MV-4-11 (cell line): Measurements from ENCODE around the gene RFX4.
"Not testable (repeated sequence)": the region's sequence is repeated elsewhere in the genome, so short reads cannot be mapped to it uniquely, and the experiment has no call there.

Experiments used
- DNase-seq: peaks from one replicate; lab custom pipeline; 2025; lab: John Stamatoyannopoulos, UW

RFX4 gene

DNA sequence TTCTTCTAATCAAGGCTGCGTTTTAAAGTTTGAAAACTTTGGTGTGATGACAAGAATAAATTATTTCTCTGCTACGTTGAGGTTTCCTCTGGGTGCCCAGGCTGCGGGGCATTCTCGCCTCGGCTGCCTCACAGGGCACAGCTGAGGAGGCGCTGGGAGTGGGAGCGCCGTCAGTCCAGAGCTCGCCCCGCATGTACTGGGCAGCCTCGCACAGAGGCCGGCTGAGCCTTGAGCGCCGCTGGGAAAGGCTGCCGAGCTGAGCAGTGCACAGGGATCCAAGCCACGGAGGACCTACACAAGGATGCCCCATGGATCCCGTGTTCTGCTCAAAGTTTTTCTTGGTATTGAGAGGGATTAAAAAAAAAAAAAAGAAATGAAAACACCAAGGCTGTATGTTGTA is 11.6 kb downstream of the RFX4 start:
- no peak for DNase-seq

DNA sequence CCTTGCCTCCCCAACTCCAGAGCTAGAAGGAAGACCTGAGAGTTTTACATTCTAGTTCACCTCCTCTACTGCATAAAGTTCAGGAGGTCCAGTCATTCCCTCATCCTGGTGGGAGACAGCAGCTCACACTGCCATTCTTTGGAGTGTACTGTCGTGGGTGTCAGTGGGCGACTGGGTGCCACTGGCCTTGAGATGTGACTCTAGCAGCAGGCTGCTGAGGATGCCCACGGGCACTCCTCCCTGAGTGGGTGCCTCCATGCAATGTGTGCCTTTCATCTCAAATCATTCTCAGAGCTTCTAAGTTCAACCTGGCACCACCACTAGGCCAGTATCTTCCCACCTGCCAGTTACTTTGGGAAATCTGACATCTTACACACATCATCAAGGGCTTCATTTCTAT is 12.5 kb downstream of the RFX4 start:
- no peak for DNase-seq

DNA sequence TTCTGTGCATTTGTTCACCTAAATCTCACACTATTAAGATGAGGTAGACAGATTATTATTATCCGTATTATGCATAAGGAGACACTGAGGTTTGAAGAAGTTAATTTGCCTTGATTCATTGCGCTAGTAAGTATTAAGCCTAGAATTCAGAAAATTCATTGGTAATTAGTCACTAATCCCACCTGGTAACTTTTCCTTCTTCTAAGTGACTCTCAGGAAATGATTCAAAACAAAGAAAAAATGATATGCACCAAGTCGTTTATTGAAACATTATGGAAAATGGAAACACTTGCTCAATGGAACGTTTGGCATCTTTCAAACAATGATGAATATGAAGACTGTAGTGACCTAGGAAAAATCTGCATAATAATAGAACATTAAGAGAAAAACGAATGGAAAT is 15.2 kb downstream of the RFX4 start:
- no peak for DNase-seq

DNA sequence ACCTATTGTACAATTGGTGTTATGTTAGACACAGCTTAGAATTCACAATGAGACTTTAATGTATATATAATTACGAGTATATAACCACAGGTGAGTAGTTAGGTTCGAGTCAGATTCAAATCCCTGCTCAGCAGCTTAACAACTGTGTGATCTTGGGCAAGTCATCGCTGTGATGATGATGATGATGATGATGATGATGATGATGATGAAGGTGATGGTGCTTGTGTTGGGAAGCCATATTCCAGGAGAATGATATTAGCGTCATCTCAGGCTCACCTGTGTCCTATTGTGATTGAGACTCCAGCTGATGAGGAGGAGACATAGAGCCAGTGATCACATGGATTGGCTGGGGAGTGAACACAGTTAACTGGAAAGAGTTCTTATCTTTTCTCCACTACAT is 16.5 kb downstream of the RFX4 start:
- DNase-seq = no peak

DNA sequence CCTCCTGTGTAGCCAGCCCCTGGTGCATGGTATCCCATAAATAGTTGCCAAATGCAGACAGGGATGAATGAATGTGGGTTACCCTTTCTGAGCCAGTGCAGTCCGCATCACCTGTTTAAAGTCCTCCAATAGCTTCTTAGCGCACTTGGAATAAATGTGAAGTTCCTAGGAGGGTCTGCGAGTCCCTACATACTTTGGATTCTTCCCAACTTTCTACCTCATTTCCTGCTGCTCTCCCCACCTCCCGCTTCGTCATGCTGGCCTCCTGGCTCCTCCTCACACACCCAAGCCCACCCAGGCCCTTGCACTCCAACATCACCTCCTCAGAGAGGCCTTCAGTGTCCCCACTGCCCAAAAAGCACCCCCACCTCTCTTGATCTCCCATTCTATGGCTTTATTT is 17.7 kb downstream of the RFX4 start:
- DNase-seq = no peak

DNA sequence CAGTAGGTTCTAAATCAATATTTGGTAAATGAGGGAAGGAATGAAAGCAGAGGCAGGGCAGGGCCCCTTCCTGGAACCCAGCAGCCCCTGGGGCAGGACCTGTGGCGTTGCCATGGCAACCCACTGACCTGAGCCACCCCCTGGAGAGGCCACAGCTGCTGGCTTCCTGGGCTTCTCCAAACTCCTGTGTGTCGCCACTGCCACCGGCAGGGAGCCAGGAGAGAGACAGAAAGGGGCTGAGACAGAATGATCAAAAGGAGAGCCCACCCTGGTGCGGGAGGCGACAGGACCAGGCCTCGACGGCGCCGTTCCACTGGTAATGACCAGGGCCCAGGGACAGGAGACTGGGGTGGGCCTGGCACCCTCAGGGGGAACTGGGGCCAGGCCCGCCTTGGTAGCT is 18.2 kb downstream of the RFX4 start:
- DNase-seq = no peak

DNA sequence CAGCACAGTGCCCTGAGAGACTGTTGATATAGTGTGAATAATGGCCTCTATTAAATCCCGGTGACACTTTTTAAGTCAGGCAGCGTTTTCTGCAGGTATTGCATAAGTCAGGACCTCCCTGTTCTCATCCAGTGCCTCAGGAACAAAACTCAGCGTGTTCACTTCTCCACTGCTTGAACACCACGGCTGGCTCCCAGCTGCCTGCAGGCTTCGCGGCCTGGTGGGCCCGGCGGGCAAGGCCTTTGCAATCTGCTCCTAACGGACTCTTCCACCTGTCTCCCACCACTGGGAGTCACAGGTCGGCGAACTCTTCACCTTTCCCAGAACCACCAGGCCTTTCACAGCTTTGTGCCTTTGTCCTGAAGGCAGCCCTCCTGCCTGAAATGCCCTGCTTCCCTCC is 18.7 kb downstream of the RFX4 start:
- no peak for DNase-seq

DNA sequence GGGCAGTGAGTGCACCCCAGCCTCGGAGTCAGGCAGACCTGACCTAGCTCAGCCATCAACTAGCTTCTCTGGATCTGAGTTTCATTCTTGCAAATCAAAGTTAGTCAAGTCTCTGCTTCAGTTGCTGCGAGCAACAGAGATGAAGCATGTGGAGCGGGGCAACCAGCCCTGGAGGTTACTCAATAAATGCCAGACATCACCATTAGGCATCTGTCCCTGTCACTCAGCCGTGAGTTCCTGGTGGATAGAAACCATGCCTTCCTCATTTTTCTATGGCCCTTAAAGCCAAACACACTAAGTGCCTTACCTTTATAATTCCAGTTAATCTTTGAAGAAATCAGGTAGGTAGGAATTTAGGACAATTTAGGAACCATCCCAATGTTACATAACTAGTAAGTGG is 19.3 kb downstream of the RFX4 start:
- DNase-seq = peak; percentile 25

DNA sequence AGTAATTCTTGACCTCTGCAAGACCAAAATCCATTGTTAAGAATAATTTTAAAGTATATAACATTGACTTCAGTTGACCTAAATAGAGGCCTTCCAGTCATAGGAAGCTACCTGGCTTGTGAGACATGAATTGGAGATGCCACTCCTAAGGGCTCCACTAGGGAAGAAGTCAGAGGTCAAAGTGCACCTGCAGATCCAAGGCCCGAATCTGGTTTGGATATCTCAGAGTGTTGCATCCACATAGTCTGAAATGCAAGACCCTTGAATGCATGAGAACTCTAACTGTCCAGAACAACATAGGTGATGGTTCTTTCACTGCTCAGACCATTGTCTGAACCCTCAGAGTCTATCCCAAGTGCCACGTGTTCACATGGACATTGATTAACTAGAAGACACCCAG is 22.4 kb downstream of the RFX4 start:
- no peak for DNase-seq

DNA sequence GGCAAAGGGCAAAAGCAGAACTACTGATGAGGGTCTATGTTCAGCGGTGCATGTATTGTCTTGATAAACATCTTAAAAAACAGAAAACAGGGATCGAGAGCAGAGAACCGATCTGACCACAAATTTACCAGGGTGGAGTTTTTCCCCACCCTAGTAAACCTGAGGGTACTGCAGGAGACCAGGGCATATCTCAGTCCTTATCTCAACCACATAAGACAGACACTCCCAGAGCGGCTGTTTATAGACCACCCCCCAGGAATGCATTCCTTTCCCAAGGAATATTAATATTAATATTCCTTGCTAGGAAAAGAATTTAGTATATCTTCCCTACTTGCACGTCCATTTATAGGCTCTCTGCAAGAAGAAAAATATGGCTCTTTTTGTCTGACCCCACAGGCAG is 37.8 kb downstream of the RFX4 start:
- DNase-seq = not testable (repeated sequence)

DNA sequence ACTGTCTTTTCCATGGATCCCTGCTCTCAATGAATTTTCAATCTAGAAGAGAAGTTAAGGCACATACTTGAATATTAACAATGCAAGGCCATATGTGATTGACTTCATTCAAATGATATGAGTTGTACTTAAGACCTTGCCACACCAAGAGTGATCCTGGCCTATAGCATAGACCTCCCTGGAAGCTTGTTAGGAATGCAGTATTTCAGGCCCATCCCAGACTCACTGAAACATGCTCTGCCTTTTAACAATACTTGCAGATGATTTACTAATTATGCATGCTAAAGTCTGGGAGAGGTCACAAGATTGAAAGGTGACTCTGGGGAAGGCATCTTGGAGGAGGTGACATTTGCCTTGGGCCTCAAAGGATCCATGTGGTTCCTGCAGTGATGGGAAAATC is 43.2 kb downstream of the RFX4 start:
- no peak for DNase-seq

DNA sequence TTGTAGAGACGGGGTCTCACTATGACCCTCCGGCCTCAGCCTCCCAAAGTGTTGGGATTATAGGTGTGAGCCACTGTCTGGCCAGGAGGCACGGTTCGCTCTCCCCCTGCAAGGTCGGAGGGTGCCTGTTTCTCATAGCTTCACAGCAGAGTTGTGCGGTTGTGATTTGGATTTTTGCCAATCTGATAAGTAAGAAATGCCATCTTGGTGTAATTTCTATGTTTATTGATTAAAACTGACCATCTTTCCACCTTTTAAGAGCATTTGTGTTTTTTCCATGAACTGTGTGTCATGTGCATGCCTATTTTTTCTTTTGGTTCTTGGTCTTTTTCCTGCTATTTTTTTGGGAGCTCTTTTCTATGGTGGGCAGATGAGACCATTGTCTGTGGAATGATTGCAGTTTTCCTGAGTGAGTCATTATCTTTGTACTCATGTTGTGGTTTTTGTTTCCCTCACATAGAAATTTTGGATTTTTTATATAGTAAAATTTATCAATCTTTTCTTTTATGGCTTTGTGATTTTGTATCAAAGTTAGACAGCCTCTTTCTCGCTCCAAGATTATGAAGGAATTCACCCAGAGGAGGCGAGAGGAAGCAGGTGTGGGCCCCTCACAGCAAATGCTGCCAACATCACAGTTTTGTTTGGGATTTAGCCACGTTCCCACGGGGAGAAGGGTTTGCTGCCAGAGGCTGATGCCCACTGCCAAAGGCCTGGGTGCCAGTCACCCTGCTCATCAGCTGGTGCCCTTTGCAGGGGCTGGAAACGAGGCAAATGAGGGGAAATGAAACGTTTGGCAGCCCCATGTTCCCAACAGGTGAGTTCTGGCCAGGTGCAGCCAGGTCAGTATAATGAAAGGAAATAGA is 47.2 kb downstream of the RFX4 start:
- DNase-seq = no peak

DNA sequence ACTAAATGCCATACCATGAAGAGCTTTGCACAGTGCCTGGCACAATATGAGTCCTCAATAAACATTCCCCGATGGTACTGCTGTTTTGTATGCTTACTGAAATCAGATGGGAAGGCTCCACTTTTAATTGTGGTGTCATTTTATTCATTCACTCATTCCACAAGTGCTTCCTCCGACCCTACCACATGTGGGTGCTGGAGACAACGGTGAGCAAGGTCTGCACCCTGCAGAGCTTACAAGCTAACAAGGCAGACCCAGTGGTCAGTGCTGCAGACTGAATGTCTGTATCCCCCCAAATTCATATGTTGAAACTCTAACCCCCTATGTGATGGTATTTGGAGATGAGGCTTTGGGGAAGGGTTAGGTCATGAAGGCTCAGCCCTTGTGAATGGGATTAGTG is 48.3 kb downstream of the RFX4 start:
- no peak for DNase-seq

DNA sequence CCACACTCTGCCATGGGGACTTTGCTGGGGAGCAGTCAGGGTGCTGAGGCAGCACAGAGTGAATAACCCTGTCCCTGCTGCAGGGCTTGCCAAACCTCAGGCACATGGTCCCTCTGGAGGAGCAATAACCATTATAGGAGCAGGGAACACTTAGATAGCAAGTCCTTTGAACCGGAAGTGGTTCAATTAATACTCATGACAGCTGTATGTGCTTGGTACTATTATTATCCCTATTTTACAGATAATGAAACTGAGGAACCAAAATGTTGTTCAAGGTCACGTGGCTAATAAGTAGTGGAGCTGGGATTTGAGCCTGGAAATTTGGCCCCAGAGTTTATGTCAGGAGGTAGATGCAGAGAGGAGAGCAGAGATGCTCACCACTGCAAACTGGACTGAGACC is 49.0 kb downstream of the RFX4 start:
- DNase-seq = no peak

DNA sequence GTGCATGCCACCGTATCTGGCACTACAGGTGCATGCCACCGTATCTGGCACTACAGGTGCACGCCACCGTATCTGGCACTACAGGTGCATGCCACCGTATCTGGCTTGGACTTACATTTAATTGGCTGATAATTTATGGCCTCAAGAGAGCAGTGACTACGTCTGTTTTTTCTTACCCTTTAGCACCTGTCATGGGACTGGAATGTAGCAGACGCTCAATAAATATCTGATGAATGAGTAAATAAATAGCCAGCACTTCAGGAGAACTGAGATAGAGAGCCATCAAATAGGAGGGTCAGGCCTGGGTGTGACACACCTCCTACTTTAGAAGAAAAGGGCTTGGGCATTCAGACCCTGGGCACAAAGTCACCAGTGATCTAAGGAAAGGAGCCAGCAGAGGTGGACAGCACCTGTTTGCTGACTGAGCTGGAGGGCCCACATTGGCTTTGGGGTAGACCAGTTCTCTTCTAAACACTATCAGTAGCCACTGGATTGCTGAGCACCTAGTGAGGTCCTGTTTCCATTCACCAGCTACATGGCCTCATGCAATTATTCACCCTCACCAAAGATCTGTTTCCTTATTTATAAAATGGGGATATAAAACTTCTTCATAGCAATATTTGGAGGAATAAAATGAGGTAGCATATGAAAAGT is 50.1 kb downstream of the RFX4 start:
- DNase-seq = no peak

DNA sequence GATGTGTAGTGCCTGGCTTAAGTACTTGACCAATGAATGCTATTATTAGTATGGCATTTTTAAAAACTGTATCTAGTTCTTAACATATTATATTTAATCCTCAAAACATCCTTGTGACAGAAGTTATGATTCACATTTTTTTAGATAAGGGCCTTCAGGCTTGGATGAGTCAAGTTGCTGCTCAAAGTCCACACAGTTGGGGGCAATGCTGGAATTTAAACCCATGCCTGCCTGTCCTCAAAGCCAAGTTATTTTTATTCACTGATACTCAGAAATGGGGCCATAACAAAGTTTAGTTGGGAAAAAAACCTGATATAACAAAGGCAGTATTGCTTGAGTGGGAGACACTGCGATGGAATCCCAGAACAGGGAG is 50.6 kb downstream of the RFX4 start:
- no peak for DNase-seq

DNA sequence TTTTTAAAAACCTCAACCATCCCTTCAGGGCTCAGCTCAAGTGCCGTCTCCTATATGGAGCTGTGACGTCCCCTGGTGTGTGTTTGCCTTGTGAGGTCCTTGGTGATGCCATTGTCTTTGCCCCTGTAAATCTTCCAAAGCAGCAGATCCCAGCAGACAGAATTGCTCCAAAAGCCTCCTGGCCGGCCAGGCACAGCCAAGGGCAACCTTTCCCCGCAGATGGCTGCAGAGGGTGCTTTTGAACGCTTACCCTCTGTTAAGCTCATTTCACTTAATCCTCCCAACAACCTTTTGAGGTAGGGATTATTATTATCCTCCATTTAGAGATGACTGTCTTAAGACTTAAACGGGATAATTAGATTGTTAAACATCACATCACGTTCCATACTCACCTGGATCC is 51.4 kb downstream of the RFX4 start:
- no peak for DNase-seq

DNA sequence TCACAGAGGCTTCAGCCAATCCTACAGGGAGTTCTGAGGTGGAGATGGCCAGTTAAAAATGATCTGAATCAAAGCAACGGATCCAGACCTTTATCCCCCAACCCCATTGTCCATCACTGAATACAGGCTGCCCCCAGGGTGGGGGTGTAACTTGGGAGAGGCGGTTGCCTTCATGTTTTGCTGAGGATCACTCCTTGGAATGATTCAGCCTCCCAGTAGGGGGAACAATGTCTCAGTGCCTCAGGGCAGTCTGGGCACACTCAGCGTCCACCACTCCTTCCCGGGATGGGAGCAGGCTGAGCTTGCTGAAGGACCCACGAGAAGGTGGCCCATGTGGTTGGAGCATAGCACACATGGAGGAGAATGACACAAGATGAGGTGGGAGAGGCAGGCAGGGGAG is 60.2 kb downstream of the RFX4 start:
- no peak for DNase-seq

DNA sequence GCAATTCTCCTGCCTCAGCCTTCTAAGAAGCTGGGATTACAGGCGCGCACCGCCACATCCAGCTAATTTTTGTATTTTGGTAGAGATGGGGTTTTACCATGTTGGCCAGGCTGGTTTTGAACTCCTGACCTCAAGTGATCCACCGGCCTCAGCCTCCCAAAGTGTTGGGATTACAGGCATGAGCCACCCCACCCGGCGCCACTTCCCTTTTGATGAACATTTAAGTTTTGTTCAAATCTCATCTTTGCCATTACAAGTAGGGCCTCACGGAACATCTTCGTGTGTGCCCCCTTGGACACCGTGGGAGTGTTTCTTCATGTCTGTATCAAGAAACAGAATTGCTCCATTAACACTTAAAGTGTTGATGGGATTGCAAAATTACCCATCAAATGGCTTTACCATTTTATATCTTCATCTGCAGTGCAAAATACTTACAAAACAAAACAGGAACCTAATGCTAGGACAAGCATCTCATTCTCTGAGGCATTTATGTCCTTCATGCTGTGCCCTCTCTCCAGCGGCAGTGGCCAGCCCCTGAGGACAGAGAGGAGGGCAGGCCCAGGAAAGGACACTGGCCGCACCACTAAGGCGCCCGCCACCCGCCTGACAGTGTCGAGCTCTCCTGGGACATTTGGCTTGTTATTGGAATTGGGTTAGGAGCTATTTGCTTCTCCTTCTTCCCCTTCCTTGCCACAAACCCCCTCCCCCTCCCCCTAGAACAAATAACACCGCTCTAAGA is 61.7 kb downstream of the RFX4 start:
- DNase-seq = no peak

DNA sequence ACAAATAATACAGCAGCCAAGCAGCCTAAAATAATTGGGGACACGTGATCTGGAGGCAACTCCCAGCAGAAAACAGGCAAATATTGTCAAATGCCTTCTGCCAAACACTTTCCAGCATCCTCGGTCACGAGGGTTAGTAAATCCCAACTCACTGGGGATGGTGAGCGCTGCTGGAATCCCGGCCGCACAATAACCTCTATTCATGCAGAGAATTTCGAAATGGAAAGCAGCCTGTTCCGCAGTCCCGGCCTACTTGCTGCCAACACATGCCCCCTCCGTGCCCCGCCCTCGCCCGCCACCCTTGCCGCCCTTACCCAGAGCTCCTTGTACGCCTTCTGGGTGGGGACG is 62.2 kb downstream of the RFX4 start:
- no peak for DNase-seq

DNA sequence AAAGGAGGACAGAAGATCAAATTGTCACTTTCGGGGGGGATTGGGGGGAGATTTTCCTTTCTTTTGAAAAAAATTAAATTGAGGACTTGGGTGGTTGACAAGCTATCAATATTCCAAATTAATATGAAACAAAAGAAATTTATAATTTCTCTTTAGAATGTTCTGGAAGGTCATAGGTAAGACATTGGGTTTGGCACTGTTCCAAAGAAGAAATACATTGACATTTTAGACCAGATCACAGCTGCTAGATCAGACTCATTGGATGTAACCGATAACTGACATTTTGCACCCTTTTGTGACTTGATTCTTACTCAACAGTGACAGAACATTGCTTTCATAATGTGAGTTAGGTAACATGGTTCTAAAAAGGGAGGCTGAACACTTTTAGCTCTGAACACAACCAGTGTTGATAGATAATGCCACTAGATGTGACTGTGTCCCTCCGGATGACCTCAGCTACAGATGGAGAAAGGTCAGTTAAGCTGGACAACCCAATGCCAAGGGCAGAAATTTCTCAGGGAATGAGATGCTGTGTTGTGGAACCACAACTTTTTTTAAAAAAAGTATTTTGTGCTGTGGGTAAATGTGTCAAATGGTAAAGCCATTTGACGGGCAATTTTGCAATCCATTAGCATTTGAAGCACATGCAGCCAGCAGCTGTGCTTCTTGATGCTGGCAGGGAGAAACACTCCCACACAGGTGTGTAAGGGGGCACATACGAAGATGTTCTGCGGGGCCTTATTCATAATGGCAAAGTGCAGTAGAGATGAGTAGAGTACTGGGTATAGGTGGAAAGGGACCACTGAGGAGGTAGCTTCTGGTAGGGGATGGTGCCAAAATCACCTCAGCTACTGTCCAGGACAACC is 62.9 kb downstream of the RFX4 start:
- DNase-seq = no peak

DNA sequence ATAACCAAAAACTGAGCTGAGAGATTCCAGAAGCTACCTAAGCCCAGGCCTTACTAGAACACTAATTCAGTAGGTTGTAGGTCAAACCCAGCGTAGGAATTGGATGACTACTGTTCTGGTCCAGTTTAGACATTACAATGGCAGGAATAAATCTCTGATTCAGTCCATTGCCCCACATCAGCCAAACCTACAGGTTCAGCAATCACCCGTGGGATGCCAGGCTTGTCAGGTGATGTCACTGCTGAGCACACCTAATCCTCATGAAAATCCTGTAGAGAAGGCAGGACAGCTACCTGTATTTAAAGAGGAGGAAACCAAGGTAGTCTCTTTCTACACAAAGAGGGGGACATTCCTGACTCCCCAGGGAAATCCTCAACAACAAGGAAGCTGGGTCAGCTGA is 63.7 kb downstream of the RFX4 start:
- no peak for DNase-seq
